Thyroid gland (tissue), 4 donors: ENCODE measurements around the gene BTBD7.

ENCODE experiments used
- POLR2A ChIP-seq, 2 donors: fragments of 450-650 bp; IDR thresholded peaks; one replicate each; pipeline ENCODE4 v1.6.1; 2017; ENCODE audit warnings: antibody characterized with exemption in 2 of 2, mild to moderate bottlenecking in 2 of 2, moderate library complexity in 1 of 2
- TF ChIP-seq, protein P1 (sequence below), 6 experiments: fragments of 200-600 bp in 3 of 6; fragments of 450-650 bp in 3 of 6; sonication (generic) in 3 of 6; IDR thresholded peaks; one replicate each; pipeline ENCODE4 v1.5.1; 2016 to 2019; ENCODE audit warnings: antibody characterized with exemption in 6 of 6, mild to moderate bottlenecking in 2 of 6, inconsistent platforms in 1 of 6, moderate library complexity in 1 of 6

DNA sequence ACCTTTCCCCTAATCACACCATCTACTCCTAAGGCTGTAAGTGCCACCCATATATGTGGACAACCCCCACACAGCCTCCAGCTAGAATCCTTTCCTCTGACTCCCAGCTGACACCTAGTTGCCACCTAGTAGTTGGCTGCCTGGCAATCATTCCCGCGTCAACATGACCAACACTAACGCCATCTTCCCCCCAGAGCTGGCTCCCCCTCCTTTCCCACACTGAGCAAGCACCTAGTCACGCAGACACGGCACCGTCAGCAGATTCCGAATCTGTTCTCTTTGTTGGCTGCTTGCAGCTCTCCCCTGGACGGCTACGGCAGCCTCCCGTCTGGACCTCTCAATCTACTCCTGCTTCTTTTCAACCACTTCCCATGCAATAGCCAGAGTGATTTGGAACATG, 98.0 kb downstream of the BTBD7 start:
- TF ChIP-seq POLR2A (IDR thresholded peaks at IDR 0.05), result no peak
- TF ChIP-seq, protein P1, sequence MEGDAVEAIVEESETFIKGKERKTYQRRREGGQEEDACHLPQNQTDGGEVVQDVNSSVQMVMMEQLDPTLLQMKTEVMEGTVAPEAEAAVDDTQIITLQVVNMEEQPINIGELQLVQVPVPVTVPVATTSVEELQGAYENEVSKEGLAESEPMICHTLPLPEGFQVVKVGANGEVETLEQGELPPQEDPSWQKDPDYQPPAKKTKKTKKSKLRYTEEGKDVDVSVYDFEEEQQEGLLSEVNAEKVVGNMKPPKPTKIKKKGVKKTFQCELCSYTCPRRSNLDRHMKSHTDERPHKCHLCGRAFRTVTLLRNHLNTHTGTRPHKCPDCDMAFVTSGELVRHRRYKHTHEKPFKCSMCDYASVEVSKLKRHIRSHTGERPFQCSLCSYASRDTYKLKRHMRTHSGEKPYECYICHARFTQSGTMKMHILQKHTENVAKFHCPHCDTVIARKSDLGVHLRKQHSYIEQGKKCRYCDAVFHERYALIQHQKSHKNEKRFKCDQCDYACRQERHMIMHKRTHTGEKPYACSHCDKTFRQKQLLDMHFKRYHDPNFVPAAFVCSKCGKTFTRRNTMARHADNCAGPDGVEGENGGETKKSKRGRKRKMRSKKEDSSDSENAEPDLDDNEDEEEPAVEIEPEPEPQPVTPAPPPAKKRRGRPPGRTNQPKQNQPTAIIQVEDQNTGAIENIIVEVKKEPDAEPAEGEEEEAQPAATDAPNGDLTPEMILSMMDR (IDR thresholded peaks at IDR 0.05), result no peak
